Activated naive CD8-positive, alpha-beta T cell (primary cell): Measurements from ENCODE around the gene BICD2.

Source experiments
- H3K27ac Mint-ChIP-seq: one replicate; pipeline ENCODE4 v1.8.0; 2021; ENCODE audit warnings: mixed read lengths
- H3K27me3 Mint-ChIP-seq: one replicate; pipeline ENCODE4 v1.8.0; 2021; ENCODE audit warnings: mixed read lengths
- H3K36me3 Mint-ChIP-seq: one replicate; pipeline ENCODE4 v1.8.0; 2021; ENCODE audit warnings: mixed read lengths
- H3K4me1 Mint-ChIP-seq: one replicate; pipeline ENCODE4 v1.8.0; 2021; ENCODE audit warnings: low read depth, mixed read lengths
- H3K4me3 Mint-ChIP-seq: one replicate; pipeline ENCODE4 v1.8.0; 2021; ENCODE audit warnings: mild to moderate bottlenecking, mixed read lengths
- H3K9me3 Mint-ChIP-seq: one replicate; pipeline ENCODE4 v1.8.0; 2021; ENCODE audit warnings: low read depth, mixed read lengths

Gene BICD2

DNA sequence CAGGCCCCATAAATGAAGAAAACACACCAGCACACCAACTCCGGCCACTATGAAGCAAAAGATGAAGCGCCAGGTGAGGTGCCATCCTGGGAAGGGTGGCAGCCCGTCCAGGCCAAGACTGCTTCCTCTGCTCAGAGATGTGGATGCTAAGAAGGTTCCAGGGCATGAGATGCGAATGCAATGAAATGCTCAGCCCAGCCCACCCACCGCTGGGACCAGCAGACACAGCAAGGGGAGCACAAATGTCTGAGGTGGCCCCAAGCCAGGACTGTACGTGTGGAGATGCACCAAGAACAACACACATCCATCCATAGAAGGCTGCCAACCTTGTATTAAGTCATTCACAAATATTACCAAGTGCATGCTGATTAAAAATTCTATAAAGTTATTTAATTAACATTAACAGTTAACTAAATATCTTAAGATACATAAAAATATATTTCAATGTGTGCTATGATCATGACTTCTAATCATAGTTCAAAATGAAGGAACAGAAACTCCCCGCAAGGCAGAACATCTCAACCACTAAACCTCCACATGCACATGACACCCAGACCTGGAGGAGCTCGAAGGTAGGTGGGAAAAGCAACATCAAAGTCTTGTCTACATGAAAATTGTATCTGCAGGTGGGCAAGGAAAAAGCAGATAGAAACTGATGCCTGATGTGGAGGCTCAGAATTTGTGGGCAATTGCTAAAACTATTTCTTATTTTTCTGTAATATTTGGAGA is 43.7 kb downstream of the BICD2 start:
- H3K4me3 Mint-ChIP-seq, result no peak overlapping the region
- H3K27ac Mint-ChIP-seq, result no peak overlapping the region
- H3K4me1 Mint-ChIP-seq, result no peaks in the 10 kb centered on the region
- H3K36me3 Mint-ChIP-seq, result peaks cover 2% of the 10 kb centered on the region
- H3K9me3 Mint-ChIP-seq, result no peaks in the 10 kb centered on the region
- H3K27me3 Mint-ChIP-seq, result no peaks in the 10 kb centered on the region

DNA sequence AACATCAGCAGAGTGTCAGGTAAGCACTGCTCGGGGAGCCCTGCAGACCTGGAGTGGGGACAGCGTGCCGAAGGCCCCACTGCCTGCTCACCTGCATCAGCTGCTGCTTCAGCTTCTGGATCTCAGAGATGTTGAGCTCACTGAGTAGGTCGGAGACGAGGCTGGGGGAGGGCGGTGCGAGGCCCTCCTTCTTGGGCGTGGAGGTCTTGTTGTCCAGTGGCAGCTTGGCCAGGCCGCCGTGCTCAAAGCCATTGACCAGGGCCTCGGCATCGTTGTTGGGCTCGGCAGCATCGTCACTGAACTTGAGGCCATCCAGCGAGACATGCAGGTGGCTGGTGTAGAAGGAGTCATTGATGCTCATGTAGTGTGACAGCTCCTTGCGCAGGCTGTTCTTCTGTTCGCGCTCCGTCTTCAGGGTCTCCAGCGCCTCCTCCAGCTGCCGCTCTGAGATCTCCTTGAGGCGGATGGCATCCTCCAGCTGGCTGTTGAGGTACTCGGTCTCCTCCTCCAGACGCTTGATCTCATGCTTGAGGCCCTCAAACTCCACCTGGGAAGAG is 44.3 kb downstream of the BICD2 start:
- H3K27ac Mint-ChIP-seq, result no peak overlapping the region
- H3K9me3 Mint-ChIP-seq, result no peaks in the 10 kb centered on the region
- no peaks in the 10 kb centered on the region for H3K27me3 Mint-ChIP-seq
- no peak overlapping the region for H3K4me3 Mint-ChIP-seq
- H3K4me1 Mint-ChIP-seq, result no peaks in the 10 kb centered on the region
- H3K36me3 Mint-ChIP-seq, result peaks cover 2% of the 10 kb centered on the region

DNA sequence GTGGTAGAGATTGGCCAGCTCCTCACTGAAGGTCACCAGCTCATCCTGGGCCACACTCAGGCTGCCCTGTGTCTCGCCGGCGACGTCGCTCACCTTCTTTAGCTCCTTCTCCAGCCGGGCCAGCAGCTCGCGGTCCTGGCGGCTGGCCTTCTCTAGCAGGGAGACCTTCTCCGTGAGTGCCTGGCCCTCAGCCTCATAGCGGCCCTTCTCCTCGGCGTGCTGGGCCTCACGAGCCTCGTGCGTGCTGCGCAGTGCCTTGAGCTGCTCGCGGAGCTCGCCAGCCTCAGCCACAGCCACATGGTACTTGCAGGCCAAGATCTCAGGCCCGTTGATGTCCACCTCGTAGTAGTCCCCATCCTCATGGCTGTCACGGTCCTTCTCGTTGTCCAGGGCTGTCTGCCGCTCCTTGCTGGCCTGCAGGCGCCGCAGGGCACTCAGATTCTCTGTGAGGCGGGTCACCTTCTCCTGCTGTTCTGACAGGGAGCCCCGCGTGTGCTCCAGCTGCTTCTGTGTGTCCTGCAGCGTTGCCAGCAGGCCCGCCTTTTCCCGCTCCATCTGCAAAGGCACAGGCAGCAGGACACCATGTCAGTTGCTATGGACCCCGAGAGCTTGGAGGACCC is 45.5 kb downstream of the BICD2 start:
- H3K27ac Mint-ChIP-seq, result no peak overlapping the region
- no peaks in the 10 kb centered on the region for H3K9me3 Mint-ChIP-seq
- H3K4me3 Mint-ChIP-seq, result no peak overlapping the region
- H3K27me3 Mint-ChIP-seq, result no peaks in the 10 kb centered on the region
- no peaks in the 10 kb centered on the region for H3K4me1 Mint-ChIP-seq
- peaks cover under 1% of the 10 kb centered on the region for H3K36me3 Mint-ChIP-seq

DNA sequence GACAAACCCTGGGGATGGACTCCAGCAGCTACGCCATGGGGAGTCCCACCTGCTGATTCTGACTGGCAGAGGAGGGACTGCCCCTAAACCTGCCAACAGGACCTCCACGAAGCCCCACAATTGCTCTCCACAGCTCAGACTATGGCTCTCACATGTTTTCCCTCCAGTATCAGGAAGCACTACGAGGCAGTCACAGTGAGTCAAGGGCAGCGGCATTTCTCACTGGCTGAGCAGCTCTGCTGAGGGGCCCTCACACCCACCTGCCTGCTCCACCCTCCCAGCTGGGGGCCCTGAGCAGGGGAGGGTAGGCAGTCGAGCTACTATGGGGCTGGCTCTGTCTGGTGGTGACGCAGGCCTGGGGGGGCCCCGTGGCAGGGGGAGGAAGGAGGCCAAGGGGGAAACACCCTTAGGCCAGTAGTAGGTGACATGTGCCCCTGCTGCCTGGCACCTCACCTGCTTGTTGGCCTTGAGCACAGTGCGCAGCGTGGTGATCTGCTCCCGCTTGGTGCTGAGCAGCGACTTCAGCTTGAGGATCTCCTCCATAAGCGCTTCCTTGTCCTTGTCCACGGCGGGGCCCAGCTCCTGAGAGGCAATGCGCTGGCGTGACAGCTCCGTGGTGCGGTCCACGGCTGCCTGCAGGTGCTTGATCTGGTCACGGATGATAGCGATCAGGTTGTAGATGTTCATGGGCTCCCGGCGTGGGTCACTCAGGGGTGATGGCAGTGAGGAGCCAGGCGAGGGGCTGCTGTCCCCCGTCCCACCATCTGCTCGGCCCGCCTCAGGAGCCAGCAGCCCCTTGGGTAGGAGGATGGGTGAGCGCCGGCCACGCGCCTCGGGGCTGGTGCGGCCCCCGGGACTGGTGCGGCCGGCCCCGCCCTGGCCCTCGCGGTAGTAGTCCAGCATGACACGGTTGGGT is 46.3 kb downstream of the BICD2 start:
- Mint-ChIP-seq H3K36me3 (no peaks in the 10 kb centered on the region), H3K9me3 (no peaks in the 10 kb centered on the region), H3K27me3 (no peaks in the 10 kb centered on the region), H3K4me1 (no peaks in the 10 kb centered on the region), H3K27ac (no peak overlapping the region), H3K4me3 (no peak overlapping the region)

DNA sequence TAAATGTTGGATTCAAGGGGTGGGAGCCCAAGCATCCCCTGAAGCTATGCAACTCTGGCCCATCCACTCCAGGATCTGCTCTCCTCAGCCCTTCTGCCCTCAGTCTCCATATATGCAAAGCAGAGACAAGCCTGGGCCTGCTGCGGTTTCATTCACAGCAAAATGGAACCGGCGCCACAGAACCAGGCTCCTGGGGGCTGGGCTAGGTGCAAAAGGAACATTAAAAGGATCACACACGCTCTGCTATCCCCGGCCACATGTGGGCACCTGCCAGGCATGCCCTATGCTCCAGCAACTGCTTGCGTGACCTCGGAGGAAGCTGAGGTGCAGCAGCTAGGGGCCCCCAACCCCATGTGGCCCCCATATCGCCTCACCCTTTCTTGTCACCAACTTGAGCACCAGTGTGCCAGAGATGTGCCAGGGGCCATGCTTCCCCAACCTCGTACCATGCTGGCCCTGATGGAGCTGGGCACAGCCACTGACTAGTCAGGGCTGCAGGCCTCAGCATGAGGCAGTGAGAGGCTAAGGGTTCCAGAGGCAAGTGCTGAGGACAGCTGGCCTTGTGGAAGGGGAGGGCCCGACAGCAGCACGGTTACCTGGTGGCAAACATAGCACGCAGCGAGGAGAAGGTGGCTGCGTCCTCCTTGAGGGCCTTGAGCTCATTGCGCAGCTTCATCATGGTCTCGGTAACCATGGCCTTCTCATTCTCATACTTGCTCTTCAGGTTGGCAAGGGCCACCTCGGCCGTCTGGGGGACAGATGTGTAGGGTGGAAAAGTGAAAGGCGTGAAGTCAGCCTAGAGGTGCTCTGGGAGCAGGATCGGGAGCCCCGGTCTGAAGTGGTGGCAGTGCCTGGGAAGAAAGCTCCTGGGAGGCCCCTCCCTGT is 47.2 kb downstream of the BICD2 start:
- Mint-ChIP-seq H3K27ac (no peak overlapping the region), H3K4me3 (no peak overlapping the region), H3K9me3 (no peaks in the 10 kb centered on the region), H3K36me3 (peaks cover 2% of the 10 kb centered on the region), H3K4me1 (peaks cover 5% of the 10 kb centered on the region), H3K27me3 (no peaks in the 10 kb centered on the region)

DNA sequence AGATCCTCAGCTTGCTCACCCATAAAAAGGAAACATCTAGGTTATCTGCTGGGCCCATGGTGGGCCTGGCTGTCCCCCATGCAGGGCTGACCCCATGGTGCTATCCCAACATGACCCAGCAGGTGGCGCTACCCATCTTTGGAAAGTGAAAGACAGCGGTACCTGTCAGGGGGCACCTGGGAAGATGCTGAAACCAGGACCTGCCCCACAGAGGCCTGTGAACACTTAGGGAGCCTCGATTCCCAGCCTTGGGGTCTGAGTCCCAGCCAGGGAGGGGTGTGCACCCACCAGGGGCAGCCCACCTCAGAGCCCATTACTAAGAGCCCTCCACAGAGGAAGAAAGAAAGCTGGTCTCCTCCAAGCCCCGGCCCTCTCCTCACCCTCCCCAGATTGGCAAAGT is 48.1 kb downstream of the BICD2 start:
- Mint-ChIP-seq H3K27me3 (no peaks in the 10 kb centered on the region), H3K4me1 (peaks cover 13% of the 10 kb centered on the region), H3K27ac (no peak overlapping the region), H3K4me3 (no peak overlapping the region), H3K36me3 (peaks cover 2% of the 10 kb centered on the region), H3K9me3 (no peaks in the 10 kb centered on the region)

DNA sequence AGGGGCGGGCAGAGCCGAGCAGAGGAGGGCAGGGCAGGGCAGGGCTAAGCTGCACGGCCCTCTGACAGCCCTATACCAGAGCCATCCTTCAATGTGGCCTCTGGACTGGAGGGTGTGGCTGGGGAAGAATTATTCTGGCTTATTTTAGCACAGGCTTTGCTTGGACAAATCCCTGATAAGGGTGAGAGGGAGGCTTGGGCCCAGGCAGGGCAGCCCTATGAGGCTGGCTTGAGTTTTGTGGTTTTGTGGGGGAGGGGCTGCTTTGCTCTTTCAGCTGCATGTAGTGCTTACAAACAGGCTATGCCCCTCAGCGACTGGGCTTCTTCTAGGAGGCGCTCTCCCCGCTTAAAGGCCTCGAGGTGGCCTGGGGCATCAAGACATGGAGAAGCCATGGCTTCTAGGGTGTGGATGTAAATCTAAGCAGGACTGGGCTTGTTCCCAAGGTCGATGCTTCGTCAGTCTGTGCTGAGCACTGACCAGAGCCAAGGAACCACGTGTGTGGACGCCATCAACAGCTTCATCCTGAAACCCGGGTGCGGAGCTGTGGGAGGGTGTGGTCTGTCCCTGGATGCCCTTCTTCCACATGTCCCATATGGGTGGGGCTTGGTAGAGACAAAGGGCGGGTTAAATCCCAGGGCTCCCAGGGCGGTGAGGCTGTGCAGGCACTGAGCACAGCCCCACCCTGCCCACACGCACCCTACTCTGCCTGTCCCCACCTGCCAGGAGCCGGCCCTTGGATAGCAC is 49.0 kb downstream of the BICD2 start:
- Mint-ChIP-seq H3K27me3 (no peaks in the 10 kb centered on the region), H3K4me1 (peaks cover 18% of the 10 kb centered on the region), H3K4me3 (no peak overlapping the region), H3K27ac (no peak overlapping the region), H3K9me3 (no peaks in the 10 kb centered on the region), H3K36me3 (peaks cover 4% of the 10 kb centered on the region)

DNA sequence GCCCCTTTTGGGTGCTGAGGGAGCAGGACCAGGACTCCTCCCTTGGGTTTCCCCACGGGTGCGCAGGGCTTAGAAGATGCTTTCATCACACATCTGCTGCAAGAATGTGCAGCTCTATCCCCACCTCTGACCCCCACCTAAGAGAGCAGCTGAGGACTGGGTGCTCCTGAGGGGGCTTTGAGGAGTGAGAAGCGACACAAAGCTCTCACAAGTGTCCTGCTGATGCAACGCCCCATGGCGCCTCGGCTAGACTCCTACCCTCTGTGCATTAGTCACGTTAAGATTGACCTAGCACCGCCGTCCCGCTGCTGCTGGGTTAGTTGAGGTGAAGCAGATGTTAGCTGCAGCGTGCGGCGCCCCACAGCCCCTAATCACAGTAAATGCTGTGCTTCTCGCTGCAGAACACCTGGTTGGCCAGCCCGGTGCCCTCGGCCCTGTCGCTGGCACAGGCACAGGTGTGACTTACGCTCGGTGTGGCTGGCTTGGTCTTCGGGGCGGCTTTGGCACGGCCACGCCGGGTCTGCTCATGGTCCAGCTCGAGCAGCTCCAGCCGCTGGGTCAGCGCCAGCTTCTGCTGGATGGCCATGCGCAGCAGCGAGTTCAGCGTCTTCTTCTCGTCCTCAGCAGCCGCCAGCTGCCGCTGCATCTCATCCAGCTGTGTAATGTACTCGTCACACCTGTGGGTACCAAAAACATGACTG is 49.7 kb downstream of the BICD2 start:
- Mint-ChIP-seq H3K27me3 (no peaks in the 10 kb centered on the region), H3K4me3 (no peak overlapping the region), H3K9me3 (no peaks in the 10 kb centered on the region), H3K36me3 (peaks cover 4% of the 10 kb centered on the region), H3K4me1 (peaks cover 18% of the 10 kb centered on the region), H3K27ac (no peak overlapping the region)

DNA sequence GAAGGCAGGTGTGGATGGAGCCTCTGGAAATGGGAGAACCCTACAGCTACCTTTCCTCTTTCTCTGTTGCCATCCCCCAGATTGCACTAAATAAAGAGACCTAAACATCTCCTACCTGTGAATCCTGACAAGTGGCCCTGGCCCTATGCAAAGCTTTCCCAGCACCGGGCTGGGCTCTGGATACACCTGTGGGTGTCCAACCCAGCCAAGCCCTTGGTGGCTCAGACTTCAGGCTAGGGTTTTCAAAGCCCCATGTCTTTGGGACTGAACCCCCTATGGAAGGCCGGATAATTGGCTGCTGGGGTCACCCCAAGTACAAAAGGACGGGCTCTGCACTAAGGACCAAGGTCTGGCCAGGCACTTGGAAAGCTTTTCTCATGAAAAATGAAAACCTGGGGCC is 50.6 kb downstream of the BICD2 start:
- peaks cover 4% of the 10 kb centered on the region for H3K36me3 Mint-ChIP-seq
- H3K4me1 Mint-ChIP-seq, result peaks cover 18% of the 10 kb centered on the region
- H3K9me3 Mint-ChIP-seq, result no peaks in the 10 kb centered on the region
- H3K4me3 Mint-ChIP-seq, result no peak overlapping the region
- H3K27me3 Mint-ChIP-seq, result no peaks in the 10 kb centered on the region
- no peak overlapping the region for H3K27ac Mint-ChIP-seq

DNA sequence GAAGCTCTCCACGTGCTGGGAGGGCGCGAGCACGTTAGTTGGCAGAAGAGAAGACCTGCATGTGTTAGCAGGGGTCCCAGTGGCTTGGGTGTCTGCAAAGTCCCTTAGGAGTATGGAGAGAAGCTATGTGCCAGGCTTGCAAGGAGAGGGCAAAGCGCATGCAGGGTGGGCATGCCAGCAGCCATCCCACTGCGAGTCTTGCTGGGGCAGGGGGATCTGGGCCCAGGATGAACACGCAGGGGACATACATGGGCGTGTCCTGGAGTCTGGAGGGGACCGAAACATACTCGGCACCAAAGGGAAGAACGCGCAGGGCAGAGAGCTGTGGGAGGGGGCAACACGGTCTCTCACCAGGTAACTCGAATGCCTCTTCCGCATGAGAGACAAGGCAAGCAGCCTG is 51.1 kb downstream of the BICD2 start:
- Mint-ChIP-seq H3K27me3 (no peaks in the 10 kb centered on the region), H3K4me3 (no peak overlapping the region), H3K27ac (no peak overlapping the region), H3K4me1 (peaks cover 18% of the 10 kb centered on the region), H3K36me3 (peaks cover 4% of the 10 kb centered on the region), H3K9me3 (no peaks in the 10 kb centered on the region)

DNA sequence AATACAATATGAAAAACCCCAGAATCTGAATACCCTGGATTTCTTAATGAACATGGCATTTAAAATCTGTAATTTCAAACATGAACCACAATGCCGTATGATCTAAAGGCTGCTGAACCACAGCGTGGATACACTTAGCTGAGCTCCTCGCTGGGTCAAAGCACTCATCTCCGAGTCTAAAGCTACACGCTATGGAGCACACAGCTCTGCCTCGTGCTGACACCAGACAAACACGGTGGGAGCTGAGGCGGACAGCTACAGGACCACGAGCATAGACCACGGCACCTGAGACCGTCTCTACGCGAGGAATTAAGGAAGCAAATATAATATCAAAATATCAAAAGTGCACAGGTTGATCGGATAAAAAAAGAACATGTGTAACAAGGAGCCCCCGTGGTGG is 51.9 kb downstream of the BICD2 start:
- no peak overlapping the region for H3K4me3 Mint-ChIP-seq
- H3K9me3 Mint-ChIP-seq, result no peaks in the 10 kb centered on the region
- no peak overlapping the region for H3K27ac Mint-ChIP-seq
- H3K4me1 Mint-ChIP-seq, result peaks cover 18% of the 10 kb centered on the region
- no peaks in the 10 kb centered on the region for H3K27me3 Mint-ChIP-seq
- peaks cover 4% of the 10 kb centered on the region for H3K36me3 Mint-ChIP-seq

DNA sequence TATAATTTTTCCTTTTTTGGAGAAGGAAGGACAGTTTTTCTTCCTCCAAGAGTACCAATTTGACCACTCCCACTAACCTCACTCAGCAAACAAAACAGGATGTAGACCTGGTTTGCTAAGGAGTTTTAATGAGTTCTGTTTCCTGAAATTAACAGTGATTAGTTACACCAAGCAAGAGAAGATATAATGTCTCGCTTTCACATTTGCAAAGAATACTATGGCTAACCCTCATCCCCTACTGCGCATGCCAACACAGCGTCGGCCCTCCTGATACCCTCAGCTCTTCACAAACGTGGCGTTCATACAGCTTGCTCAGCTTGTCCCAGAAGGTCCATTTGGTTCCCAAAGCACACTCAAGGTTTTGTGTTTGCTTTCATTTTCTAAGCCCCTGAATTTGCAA is 52.8 kb downstream of the BICD2 start:
- H3K4me1 Mint-ChIP-seq, result peaks cover 18% of the 10 kb centered on the region
- no peaks in the 10 kb centered on the region for H3K27me3 Mint-ChIP-seq
- H3K27ac Mint-ChIP-seq, result peak overlapping the region; percentile 78
- no peaks in the 10 kb centered on the region for H3K9me3 Mint-ChIP-seq
- peaks cover 4% of the 10 kb centered on the region for H3K36me3 Mint-ChIP-seq
- peak overlapping the region; percentile 39 for H3K4me3 Mint-ChIP-seq

DNA sequence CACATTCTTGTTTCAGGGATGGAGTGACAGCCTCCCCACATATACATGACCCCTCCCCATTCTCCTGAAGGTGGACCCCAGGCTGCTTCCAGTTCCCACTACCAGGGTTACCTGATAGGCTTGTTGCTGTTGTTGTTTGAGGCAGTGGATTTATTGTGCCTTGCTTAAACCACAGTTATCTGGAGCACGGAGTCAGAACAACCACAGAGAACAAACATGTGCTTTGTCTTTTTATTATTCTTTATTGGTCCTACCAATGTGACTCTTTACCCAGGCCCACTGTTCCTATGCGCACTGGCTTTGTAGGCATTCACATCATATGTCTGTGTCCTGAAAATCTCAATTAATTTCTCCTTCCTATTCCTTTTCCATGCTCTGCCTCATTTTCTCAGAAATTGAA is 53.5 kb downstream of the BICD2 start:
- peaks cover 5% of the 10 kb centered on the region for H3K36me3 Mint-ChIP-seq
- no peaks in the 10 kb centered on the region for H3K9me3 Mint-ChIP-seq
- no peak overlapping the region for H3K27ac Mint-ChIP-seq
- no peaks in the 10 kb centered on the region for H3K27me3 Mint-ChIP-seq
- H3K4me1 Mint-ChIP-seq, result peaks cover 21% of the 10 kb centered on the region
- no peak overlapping the region for H3K4me3 Mint-ChIP-seq
